HG02973 (cell line): Measurements from ENCODE around the gene ELF2.
"Not testable (repeated sequence)": the region's sequence is repeated elsewhere in the genome, so short reads cannot be mapped to it uniquely, and the experiment has no call there.

Source experiments
- ATAC-seq: cut with Tn5 transposase; IDR thresholded peaks from one replicate; pipeline ENCODE4 v1.9.1; 2021; ENCODE audit warnings: moderate library complexity; ENCODE audit not compliant: unreplicated experiment

The ELF2 gene

DNA sequence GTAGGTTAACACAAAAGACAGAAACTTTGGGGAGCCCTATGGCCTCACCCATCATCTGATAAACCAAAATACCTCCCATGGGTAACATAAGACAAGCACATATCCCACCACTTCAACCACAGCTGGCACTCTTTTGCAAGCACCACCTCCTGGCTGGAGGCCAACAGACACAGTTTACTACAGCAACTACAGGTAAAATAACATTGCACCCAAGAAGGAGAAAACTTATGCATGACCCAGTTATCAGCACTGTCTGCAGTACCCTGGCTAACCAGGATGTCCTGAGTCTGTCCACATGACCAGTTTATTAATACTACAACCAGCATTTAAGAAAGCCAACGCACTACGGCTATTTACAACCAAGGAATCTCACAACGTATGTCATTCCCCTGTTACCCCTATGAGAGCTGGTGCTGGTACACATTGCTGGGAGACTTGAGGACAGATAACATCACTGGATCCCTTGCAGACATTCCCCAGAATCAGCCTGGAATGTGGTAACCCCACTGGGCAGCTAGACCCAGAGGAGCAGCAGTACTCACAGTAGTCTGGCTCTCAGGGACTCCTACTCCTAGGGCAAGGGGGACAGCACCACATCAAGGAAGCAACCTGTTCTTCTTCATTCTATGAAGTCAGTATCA, 32.0 kb downstream of the ELF2 start:
- ATAC-seq = no peak

DNA sequence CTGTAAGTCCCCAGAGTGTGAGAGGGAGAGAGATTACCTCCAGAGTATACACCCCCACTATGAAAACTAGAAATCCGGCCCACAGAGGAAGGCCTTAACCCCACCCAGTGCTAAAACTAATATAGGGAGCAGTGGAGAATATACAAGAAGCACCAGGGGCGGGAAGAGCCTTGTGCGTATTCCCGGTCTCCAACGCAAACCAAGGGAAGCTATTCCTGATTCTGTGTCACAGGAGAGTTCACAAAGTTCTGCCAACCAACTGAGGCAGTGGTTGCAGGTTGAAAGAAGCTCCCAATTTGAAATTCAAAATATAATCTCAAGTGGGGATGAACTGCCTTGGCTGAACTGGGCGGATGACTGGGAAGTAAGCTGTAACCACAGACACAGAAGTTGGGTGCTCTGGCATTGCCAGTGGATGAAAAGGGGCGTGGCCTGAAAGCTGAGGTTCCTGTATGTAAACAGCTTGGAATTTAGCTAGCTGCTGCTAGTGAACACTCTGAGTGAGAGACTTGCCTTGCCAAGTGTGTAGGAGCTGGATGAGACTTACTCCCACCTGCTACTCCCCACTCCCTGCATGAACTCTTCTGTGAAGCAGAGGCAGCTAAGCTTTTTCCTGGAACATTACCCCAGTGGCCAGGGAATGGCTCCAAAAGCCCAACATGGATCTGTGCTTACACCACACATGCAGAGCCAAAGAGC, 32.7 kb downstream of the ELF2 start:
- ATAC-seq = no peak

DNA sequence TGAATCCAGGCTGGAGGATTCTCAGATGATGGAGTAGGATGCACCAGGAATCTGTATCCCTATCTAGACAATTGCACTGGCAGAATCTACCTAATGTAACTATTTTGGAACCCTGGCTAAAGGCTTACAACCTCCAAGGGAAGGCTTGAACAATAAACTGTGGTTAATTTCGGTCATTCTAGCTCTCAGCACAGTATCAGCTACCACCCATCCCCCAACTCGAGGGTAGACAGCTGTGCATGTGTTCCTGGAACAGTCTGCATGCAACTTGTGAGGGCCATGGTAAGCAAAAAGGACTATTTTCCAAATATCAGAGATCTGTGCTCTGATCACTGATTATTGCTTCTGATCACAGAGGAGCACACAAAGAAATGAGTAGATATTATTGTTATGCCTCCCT, 34.0 kb downstream of the ELF2 start:
- no peak for ATAC-seq

DNA sequence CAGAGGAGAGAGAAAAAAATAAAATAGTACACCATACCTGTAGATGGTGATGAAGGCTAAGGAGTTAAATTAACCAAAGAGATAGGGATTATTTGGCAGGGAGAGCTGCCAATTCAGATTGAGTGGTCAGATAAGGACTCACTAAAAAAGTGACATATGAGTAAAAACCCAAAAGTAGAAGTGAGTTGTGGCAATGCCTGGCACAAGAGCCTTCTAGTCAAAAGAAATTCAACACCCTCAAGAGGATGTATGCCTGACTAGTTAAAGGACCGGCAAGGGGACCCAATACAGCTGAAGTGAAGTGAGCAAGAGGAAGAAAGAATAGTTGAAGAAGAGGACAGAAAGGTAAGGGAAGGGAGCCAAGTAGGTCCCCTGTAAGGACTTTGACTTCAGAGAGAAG, 34.9 kb downstream of the ELF2 start:
- ATAC-seq = no peak

DNA sequence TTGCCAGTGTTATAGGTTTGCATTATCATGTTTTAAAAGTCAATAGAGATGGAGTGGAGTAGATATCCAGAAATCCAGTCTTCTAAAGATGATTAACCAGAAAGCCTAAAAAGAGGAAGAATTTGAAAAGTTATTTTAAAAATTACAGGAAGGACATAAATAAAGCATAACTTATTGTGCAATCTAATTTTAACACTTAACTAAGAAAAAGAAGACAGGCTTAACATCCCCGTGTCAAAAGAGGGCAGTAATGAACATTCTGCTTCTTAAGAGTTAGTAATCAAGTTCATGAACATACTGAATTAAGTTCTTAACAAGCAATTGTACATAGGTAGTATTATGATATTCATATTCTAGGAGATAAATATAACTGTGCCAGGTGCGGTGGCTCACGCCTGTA, 39.3 kb downstream of the ELF2 start:
- no peak for ATAC-seq

DNA sequence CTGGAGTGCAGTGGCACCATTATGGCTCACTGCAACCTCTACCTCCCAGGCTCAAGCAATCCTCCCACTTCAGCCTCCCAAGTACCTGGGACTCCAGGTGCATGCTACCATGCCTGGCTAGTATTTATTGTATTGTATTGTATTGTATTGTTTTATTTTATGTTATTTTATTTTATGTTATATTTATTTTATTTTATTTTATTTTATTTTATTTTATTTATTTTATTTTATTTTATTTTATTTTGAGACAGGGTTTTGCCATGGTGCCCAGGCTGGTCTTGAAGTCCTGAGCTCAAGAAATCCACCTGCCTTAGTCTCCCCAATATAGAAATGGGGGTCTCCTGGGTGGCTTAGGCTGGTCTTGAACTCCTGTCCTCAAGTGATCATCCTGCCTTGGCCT, 42.6 kb downstream of the ELF2 start:
- no peak for ATAC-seq

DNA sequence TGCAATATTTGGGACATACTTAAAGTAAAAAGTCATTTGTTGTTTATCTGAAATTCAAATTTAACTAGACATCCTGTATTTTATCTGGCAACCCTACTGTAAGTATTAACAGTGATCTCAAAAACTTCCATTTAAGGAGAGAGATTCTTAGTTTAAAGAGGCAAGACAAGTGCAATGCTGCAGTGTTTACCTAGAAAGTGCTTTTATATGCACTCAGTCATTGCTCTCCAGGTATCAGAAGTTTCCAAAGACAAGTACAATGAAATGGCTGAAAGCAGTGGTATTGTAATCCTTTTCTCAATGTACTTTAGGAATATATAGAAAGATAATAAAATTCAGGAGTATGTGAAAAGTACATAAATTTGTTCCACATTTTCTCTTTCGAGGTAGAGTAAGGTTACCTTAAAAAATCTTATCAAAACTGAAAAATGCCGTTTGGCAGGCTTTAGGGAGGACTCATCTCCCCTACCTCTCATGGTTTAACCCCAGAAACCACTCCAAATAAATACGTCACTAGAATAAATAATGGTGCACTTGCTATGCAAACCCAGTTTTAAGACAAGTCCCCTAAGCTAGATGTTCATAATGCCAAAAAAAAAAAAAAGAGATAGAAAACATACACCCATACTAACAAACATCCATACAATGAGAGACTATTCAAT, 45.7 kb downstream of the ELF2 start:
- no peak for ATAC-seq

DNA sequence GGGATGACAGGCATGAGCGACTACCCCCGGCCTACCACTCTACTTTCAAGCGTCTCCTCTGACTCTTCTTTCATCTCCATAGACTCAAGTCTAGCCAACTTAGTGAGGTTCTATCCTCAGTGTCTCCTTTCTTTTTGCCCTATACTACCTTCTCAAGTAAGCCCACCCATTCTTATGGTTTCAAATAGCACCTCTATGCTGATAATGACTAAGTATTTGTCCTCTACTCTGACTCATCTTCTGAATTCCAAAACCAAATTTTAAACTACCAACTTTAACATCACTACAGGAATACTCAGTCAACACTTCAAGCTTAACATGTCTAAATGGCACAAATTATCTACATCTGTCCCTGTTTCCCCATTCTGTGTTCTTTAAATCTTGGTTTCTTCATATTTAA, 47.8 kb downstream of the ELF2 start:
- no peak for ATAC-seq

DNA sequence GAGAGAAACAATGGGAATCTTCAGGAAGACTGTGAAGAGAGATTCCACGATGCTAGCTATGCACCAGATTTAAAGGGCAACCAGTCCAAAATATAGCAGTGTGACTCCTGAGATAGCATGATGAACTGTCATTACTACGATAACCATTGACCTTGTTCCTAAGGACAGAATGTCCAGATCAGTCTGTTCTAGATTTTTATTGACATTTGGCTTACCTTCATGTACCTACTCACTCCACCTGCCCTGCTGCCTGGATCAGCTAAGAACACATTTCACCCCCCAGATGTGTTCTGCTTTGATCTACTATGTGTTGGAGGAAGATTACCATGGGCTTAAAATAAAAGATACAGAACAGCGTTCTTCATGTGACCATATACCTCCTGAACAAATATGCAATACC, 50.1 kb downstream of the ELF2 start:
- no peak for ATAC-seq

DNA sequence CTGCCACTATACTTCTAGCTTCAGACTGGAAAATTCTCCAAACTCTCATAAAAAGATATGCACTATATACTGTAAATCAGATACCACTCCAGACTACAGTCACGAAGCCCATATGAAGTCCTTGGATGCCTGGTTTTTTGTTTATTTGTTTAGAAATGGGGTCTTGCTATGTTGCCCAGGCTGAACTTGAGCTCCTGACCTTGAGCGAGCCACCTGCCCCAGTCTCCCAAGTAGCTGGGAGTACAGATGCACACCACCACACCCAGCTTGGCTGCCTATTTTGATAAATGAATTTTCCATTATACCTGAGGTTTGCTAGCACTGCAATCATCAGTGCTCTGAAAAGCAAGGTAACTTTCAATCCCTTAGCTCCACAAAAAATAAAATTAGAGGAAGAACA, 53.1 kb downstream of the ELF2 start:
- no peak for ATAC-seq

DNA sequence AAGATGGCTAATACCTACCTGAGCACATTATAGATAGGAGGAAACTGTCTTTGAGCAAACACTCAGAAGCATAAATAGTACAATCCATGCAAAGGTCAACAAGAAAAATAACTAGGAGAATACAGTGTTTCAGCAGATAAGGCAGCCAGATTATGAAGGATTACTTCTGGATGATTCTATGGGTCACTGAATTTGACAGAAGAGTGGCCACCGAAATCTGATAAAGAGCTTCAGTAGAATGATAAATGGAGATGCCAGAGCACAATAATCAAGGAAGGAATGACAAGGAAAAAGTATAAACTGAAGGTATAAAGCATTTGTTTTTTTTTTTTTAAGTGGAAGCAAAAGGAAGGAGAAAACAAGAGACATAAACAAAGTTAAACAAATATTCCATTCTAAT, 58.7 kb downstream of the ELF2 start:
- no peak for ATAC-seq

DNA sequence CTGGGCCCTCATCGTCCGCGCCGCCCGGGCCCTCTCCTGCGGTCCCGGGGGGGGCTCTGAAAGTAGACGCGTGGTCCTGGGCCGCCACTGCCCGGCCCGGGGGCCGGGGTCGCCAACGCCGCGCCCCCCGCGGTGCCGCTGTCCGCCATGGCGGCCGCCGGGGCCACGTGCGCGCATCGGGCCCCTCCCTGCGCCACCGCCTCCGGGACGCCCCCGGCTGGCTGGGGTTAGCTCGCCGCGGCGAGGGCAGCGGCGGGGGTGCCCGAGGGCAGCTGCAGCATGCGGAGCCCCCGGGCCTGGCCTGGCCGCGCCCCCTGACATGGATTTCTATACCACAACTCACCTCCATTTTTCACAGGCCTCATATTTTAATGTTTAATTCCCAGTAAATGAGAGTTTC, 61.8 kb downstream of the ELF2 start:
- no peak for ATAC-seq

DNA sequence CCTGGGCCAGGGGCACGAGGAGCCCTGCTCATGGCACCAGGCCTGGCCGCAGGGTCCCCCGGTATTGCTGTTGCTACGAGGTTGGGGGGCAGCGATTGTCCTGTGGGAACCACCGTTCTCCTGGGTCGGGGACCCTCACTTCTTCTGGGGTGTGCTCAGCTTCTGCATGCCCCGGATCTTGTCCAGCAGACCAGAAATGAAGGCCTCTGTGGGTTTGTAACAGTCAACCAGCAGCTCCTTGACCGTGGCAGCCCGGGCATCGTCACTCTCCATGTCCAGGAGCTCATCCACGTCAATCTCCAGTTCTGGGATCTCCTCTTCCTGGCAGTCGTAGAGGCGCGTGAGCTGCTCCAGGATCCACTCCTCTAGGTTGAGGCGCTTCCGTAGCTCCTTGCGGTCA, 62.2 kb downstream of the ELF2 start:
- ATAC-seq = not testable (repeated sequence)

DNA sequence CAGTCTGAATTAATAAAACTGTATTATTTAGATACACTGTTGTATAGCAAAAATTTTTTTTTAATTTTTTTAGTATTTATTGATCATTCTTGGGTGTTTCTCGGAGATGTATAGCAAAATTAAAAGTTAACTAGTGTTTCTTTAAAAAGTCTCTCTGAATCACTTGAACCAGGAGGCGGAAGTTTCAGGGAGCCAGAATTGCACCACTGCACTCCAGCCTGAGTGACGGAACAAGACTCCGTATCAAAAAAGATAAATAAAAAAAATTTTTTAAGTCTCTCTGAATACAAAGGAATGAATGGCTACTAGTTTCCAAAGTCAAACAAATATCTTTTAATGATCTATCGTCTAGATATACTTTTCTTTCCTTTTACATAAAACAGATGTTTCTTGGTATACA, 64.4 kb downstream of the ELF2 start:
- ATAC-seq = no peak

DNA sequence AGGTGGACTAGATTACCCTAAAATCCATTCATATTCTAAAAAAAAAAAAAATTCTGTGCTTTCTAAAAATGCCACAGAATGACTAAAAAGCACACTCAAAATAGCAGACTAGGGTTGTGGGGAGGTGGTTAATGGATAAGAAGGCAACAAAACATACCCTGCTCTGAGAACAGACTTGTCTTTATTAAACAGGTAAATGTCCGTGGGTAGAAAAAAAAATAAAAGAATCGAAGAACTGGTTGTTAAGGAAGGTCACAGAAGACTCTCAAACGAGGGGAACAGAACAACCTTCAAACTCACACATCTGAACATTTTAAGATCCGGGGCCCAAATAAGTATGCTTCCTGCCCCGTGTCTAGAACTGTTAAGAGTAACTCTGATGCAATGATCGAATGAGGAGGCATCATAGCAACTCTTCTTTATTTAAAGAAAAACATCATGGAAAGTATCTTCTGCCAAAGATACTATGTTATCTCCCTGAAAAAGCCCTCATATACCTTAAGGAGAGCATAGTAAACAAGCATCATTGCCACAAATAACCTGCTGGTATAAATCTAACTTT, 68.4 kb downstream of the ELF2 start:
- no peak for ATAC-seq

DNA sequence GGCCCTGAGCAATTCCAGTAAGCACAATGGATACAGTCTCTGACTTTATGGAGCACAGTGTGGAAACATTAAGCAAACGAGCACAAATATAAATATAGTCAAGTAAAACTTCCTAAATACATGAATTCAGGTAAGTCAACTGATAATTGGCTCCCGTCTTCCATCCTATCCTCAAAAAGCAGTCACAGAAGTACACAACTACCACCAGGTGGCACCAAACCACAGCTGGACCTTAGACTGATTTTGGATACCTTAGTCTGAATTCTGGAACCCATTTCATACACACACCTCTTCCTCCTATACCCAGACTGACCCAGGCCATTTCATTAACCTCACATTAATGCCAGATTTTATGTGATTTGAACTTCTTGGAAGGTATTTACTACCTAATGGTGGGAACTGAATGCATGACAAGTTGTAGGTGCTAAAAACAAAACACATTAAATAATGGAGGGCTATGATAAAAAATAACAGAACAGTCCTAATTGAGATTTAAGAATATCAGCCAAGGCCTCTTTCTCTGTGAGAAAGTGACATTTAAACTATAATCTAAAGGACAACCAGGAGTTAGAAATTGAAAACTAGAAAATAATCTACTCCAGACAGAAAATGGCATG, 77.5 kb downstream of the ELF2 start:
- peak; percentile 82 for ATAC-seq

DNA sequence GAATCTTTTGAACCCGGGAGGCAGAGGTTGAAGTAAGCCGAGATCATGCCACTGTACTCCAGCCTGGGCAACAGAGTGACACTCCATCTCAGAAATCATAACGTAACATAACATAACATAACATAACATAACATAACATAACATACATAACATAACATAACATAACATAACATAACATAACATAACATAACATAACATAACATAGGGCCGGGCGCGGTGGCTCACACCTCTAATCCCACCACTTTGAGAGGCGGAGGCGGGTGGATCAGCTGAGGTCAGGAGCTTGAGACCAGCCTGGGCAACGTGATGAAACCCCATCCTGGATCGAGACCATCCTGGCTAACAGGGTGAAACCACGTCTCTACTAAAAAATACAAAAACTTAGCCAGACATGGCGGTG, 84.7 kb downstream of the ELF2 start:
- ATAC-seq = no peak

DNA sequence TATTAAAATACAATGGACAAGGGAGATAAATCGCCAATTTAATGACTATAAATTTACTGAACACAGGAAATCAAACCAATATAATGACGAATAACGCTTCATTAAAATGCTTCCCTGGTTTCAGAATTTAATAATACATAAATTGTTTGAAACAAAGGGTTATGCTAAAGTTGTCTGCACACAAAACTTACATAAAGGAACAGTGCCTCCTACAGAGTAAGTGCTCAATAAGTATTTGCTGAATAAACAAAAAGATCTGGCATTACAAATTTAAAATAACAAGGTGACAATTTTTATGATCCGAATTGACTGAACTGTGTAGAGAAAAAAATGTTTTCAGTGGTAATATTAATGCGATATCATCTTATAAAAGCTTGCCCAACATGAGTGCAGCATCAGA, 91.9 kb downstream of the ELF2 start:
- ATAC-seq = no peak

DNA sequence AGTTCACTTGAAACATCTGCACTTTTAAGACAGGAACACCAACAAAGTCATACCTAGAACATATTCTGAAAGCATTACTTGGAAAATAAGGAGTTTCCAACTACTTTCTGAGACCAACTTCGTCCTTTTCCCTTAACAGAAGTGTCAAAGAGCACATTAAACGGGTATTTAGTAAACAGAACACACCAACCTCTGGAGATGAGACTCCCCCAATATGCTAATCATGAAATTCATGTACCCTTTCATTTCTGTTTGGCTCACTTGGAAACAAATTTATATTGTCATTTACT, 92.3 kb downstream of the ELF2 start:
- ATAC-seq = no peak

DNA sequence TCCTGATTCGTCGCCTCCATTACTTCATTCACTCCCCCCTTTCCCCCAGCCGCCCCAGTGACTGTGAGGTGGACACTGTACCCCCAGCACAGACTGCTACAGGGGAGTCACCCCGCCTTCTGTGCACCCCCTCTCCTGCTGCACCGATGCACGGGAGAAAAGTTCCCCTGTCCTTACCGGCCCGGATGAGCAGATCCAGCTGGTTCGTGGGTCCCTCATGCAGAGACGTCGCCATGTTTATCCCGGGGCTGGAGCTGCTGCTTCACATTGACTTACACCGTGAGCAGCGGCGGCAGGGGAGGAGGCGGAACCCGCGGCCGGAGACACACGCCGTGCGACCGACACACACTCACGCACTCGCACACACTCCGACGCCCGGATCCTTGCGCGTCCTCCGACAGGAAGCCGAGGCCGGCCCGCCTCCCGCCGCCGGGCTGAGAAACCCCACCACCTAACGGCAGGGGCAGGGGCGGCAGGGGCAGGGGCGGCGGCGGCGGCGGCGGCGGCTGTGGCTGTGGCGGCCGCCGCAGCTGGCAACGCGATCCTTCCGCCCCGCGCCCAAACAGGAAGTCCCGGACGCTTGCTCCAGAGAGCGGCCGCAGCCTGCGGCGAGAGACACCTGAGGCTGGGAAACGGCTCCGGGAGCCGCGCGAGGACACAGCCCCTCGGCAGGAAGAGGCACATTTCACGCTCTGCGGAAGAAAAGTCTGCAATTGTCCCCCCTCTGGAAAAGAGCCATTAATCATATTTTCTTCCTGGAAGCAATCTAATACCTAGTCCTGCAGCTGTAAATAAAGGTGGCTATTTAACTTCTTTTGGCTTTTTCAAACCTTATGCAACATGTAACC, 92.8 kb downstream of the ELF2 start:
- ATAC-seq = peak; percentile 50

DNA sequence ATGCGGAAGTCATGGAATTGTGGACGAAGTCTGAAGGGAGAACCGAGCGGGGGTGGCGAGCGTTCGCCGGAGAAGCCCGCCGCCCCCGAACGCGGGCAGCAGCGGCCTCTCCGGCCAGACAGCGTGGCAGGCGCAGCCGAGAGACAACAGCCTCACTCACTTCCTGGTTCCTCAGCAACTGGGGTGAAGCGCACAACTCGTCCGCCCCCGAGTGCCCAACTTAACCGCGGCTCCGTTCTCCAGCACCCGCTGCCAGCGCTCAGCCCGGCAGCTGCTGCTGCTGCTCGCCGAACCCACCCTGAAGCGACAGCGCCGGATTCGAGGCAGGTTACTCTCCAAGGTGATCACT, 93.4 kb downstream of the ELF2 start:
- peak; percentile 26 for ATAC-seq
